Measurements from ENCODE around the gene WSB1.
A peak's percentile ranks its signal among the peaks of the same experiment; 100 is the strongest.

WSB1 gene

DNA sequence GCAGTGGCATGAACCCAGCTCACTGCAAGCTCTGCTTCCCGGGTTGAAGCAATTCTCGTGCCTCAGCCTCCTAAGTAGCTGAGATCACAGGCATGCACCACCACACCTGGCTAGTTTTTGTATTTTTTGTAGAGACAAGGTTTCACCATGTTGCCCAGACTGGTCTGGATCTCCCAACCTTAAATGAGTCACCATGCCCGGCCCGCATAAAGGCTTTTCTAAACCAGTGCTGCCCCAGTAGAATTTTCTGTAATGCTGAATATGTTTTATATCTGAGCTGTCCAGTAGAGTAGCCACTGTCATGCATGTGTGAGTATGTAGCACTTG, 36.9 kb upstream of the WSB1 start:
- Histone ChIP-seq H3K27ac (ENCODE audit: low read depth in 2 of 2, low read length in 2 of 2) (peak overlapping the region; percentile 3 to 22), H3K4me1 (ENCODE audit: control insufficient read depth in 2 of 2, insufficient read depth in 2 of 2, low read length in 2 of 2) (peaks cover 3 to 8% of the 10 kb centered on the region in 2 donors), H3K4me3 (ENCODE audit: low read length in 2 of 2) (no peak overlapping the region), H3K9ac (ENCODE audit: low read depth in 1 of 2, low read length in 2 of 2) (no peak overlapping the region), H3K9me3 (ENCODE audit: control insufficient read depth in 2 of 2, low read length in 2 of 2) (no peaks in the 10 kb centered on the region), H3K27me3 (ENCODE audit: control insufficient read depth in 2 of 2, insufficient read depth in 2 of 2, low read length in 2 of 2) (no peaks in the 10 kb centered on the region), H3K36me3 (ENCODE audit: control insufficient read depth in 2 of 2, insufficient read depth in 2 of 2, low read length in 2 of 2) (no peaks in the 10 kb centered on the region)

GRCh38 chr17:27259356-27259755, 34.6 kb upstream of the WSB1 start:
- Histone ChIP-seq H3K27ac (ENCODE audit: low read depth in 2 of 2, low read length in 2 of 2) (no peak overlapping the region), H3K9me3 (ENCODE audit: control insufficient read depth in 2 of 2, low read length in 2 of 2) (no peaks in the 10 kb centered on the region), H3K36me3 (ENCODE audit: control insufficient read depth in 2 of 2, insufficient read depth in 2 of 2, low read length in 2 of 2) (no peaks in the 10 kb centered on the region), H3K4me1 (ENCODE audit: control insufficient read depth in 2 of 2, insufficient read depth in 2 of 2, low read length in 2 of 2) (peaks cover 3 to 8% of the 10 kb centered on the region in 2 donors), H3K27me3 (ENCODE audit: control insufficient read depth in 2 of 2, insufficient read depth in 2 of 2, low read length in 2 of 2) (no peaks in the 10 kb centered on the region), H3K9ac (ENCODE audit: low read depth in 1 of 2, low read length in 2 of 2) (no peak overlapping the region), H3K4me3 (ENCODE audit: low read length in 2 of 2) (no peak overlapping the region)

- H3K4me3 ChIP-seq (ENCODE audit: low read length in 2 of 2), result no peak overlapping the region
Observed at GRCh38 chr17:27263386-27263785, 30.5 kb upstream of the WSB1 start.

DNA sequence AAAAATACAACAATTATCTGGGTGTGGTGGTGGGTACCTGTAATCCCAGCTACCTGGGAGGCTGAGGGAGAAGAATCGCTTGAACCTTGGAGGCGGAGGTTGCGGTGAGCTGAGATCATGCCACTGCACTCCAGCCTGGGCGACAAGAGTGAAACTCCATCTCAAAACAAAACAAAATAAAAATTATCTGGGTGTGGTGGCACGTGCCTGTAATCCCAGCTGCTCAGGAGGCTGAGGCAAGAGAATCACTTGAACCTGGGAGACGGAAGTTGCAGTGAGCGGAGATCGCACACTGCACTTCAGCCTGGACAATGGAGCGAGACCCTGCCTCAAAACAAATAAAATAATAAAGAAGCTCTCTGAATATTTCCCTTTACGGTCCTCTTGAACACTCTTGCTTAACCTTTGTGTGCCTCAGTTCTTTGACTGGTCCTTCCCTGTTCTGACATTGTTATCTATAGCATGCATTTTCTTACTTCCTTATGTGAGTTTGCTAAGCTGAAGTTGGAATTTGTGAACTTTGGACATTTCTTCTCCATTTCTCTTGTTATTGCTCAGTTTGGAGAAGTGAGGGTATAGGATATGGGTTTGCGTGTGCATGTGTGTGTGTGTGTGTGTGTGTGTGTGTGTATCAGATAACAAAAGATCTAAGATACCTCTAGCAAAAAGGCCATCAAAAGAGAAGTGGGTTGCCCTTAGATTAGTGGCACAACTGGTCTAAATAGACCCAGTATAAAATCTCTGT, 29.7 kb upstream of the WSB1 start:
- Histone ChIP-seq H3K4me3 (ENCODE audit: low read length in 2 of 2) (no peak overlapping the region), H3K36me3 (ENCODE audit: control insufficient read depth in 2 of 2, insufficient read depth in 2 of 2, low read length in 2 of 2) (no peaks in the 10 kb centered on the region), H3K27ac (ENCODE audit: low read depth in 2 of 2, low read length in 2 of 2) (peak overlapping the region; percentile 29 to 41), H3K4me1 (ENCODE audit: control insufficient read depth in 2 of 2, insufficient read depth in 2 of 2, low read length in 2 of 2) (peaks cover 3 to 8% of the 10 kb centered on the region in 2 donors), H3K9ac (ENCODE audit: low read depth in 1 of 2, low read length in 2 of 2) (no peak overlapping the region), H3K9me3 (ENCODE audit: control insufficient read depth in 2 of 2, low read length in 2 of 2) (no peaks in the 10 kb centered on the region), H3K27me3 (ENCODE audit: control insufficient read depth in 2 of 2, insufficient read depth in 2 of 2, low read length in 2 of 2) (no peaks in the 10 kb centered on the region)

More at GRCh38 chr17:27263386-27263785, 30.5 kb upstream of the WSB1 start:
- Histone ChIP-seq H3K27ac (ENCODE audit: low read depth in 2 of 2, low read length in 2 of 2) (no peak overlapping the region), H3K36me3 (ENCODE audit: control insufficient read depth in 2 of 2, insufficient read depth in 2 of 2, low read length in 2 of 2) (no peaks in the 10 kb centered on the region), H3K4me1 (ENCODE audit: control insufficient read depth in 2 of 2, insufficient read depth in 2 of 2, low read length in 2 of 2) (peaks cover 3 to 8% of the 10 kb centered on the region in 2 donors), H3K9me3 (ENCODE audit: control insufficient read depth in 2 of 2, low read length in 2 of 2) (no peaks in the 10 kb centered on the region), H3K9ac (ENCODE audit: low read depth in 1 of 2, low read length in 2 of 2) (no peak overlapping the region), H3K27me3 (ENCODE audit: control insufficient read depth in 2 of 2, insufficient read depth in 2 of 2, low read length in 2 of 2) (no peaks in the 10 kb centered on the region)

DNA sequence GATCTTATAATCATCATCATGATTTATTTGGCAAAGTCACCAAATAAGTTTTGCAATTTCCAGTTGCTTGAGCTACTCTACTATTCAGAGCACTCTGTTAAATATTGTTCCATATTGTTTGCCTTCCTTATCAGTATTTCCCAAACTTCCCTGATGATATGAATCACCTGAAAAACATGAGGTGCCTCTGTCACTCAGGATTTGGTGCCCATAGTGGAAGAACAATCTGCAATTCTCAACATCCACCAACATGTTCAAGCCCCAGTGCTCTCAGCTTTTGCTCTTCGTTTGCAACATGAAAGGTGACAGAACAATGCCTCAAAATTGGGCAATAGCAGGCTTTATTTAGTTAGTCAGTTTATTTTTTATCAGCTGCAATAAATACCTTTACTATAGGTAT, 28.6 kb upstream of the WSB1 start:
- Histone ChIP-seq H3K27me3 (ENCODE audit: control insufficient read depth in 2 of 2, insufficient read depth in 2 of 2, low read length in 2 of 2) (no peaks in the 10 kb centered on the region), H3K4me1 (ENCODE audit: control insufficient read depth in 2 of 2, insufficient read depth in 2 of 2, low read length in 2 of 2) (peaks cover 3 to 8% of the 10 kb centered on the region in 2 donors), H3K9me3 (ENCODE audit: control insufficient read depth in 2 of 2, low read length in 2 of 2) (no peaks in the 10 kb centered on the region), H3K4me3 (ENCODE audit: low read length in 2 of 2) (no peak overlapping the region), H3K9ac (ENCODE audit: low read depth in 1 of 2, low read length in 2 of 2) (no peak overlapping the region), H3K27ac (ENCODE audit: low read depth in 2 of 2, low read length in 2 of 2) (no peak overlapping the region), H3K36me3 (ENCODE audit: control insufficient read depth in 2 of 2, insufficient read depth in 2 of 2, low read length in 2 of 2) (no peaks in the 10 kb centered on the region)

DNA sequence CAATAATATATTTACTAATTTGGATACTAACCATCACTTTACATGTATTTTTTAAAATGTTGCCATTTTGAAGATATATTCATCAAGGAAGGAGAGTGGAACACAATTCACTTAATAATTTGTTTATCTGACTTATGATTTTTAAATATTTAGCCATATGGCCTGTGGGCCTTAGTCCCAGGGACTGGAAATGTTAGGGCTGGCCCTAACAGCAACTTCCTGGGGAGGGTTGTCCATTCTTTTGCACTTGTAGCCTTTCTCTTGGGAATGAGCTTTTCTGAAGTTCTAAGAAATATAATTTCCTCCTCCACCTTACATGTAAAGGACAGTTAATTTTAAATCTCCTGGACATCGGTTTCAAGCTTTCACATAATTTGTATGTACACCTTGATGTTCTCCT, 27.7 kb upstream of the WSB1 start:
- Histone ChIP-seq H3K27me3 (ENCODE audit: control insufficient read depth in 2 of 2, insufficient read depth in 2 of 2, low read length in 2 of 2) (no peaks in the 10 kb centered on the region), H3K4me3 (ENCODE audit: low read length in 2 of 2) (no peak overlapping the region), H3K9me3 (ENCODE audit: control insufficient read depth in 2 of 2, low read length in 2 of 2) (no peaks in the 10 kb centered on the region), H3K4me1 (ENCODE audit: control insufficient read depth in 2 of 2, insufficient read depth in 2 of 2, low read length in 2 of 2) (peaks cover 3 to 8% of the 10 kb centered on the region in 2 donors), H3K27ac (ENCODE audit: low read depth in 2 of 2, low read length in 2 of 2) (no peak overlapping the region), H3K9ac (ENCODE audit: low read depth in 1 of 2, low read length in 2 of 2) (no peak overlapping the region), H3K36me3 (ENCODE audit: control insufficient read depth in 2 of 2, insufficient read depth in 2 of 2, low read length in 2 of 2) (no peaks in the 10 kb centered on the region)

- Histone ChIP-seq H3K4me1 (ENCODE audit: control insufficient read depth in 2 of 2, insufficient read depth in 2 of 2, low read length in 2 of 2) (peaks cover 3 to 8% of the 10 kb centered on the region in 2 donors), H3K27ac (ENCODE audit: low read depth in 2 of 2, low read length in 2 of 2) (no peak overlapping the region)
Observed at GRCh38 chr17:27268394-27269085, 25.4 kb upstream of the WSB1 start.

DNA sequence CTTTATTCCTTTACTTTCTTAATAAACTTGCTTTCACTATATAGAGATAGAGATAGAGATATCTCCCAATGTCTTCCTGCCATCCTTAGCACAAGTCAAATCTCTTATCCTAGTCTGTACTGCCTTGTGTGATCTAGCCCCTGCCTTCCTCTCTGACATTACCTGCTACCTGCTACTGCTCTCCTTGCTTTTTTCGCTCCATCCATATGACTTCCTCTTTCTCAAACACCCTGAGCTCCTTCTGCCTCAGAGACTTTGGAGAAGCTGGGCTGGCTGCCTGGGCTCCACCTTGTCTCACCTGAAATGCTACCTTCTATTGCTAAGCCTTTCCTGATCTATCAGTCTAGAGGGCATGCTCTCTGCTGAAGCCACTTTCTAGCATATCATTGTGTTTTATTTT, 24.7 kb upstream of the WSB1 start:
- Histone ChIP-seq H3K9ac (ENCODE audit: low read depth in 1 of 2, low read length in 2 of 2) (no peak overlapping the region), H3K4me3 (ENCODE audit: low read length in 2 of 2) (no peak overlapping the region), H3K9me3 (ENCODE audit: control insufficient read depth in 2 of 2, low read length in 2 of 2) (no peaks in the 10 kb centered on the region), H3K4me1 (ENCODE audit: control insufficient read depth in 2 of 2, insufficient read depth in 2 of 2, low read length in 2 of 2) (peaks cover 3 to 8% of the 10 kb centered on the region in 2 donors), H3K27ac (ENCODE audit: low read depth in 2 of 2, low read length in 2 of 2) (no peak overlapping the region), H3K36me3 (ENCODE audit: control insufficient read depth in 2 of 2, insufficient read depth in 2 of 2, low read length in 2 of 2) (no peaks in the 10 kb centered on the region), H3K27me3 (ENCODE audit: control insufficient read depth in 2 of 2, insufficient read depth in 2 of 2, low read length in 2 of 2) (no peaks in the 10 kb centered on the region)

More at GRCh38 chr17:27268394-27269085, 25.4 kb upstream of the WSB1 start:
- H3K36me3 ChIP-seq (ENCODE audit: control insufficient read depth in 2 of 2, insufficient read depth in 2 of 2, low read length in 2 of 2), result no peaks in the 10 kb centered on the region
- no peaks in the 10 kb centered on the region for H3K9me3 ChIP-seq (ENCODE audit: control insufficient read depth in 2 of 2, low read length in 2 of 2)
- no peak overlapping the region for H3K9ac ChIP-seq (ENCODE audit: low read depth in 1 of 2, low read length in 2 of 2)
- H3K27me3 ChIP-seq (ENCODE audit: control insufficient read depth in 2 of 2, insufficient read depth in 2 of 2, low read length in 2 of 2), result no peaks in the 10 kb centered on the region
- H3K4me3 ChIP-seq (ENCODE audit: low read length in 2 of 2), result no peak overlapping the region

DNA sequence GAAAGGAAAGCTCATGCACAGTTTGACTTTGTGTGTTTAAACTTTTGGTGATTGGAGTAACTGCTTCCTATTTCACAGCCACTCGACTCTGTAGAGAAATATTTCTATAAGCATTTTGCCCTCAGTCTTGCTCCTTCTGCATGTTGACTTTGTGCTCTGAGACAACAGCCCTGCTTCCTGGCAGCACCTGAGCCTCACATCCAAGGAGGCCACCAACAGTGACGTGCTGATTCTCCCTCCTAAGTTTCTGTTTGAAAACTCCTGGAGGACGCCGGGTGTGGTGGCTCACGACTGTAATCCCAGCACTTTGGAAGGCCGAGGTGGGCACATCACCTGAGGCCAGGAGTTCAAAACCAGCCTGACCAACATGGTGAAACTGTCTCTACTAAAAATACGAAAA, 23.9 kb upstream of the WSB1 start:
- no peak overlapping the region for H3K27ac ChIP-seq (ENCODE audit: low read depth in 2 of 2, low read length in 2 of 2)
- no peaks in the 10 kb centered on the region for H3K9me3 ChIP-seq (ENCODE audit: control insufficient read depth in 2 of 2, low read length in 2 of 2)
- H3K9ac ChIP-seq (ENCODE audit: low read depth in 1 of 2, low read length in 2 of 2), result no peak overlapping the region

GRCh38 chr17:27276653-27277156, 17.2 kb upstream of the WSB1 start:
- Histone ChIP-seq H3K9ac (ENCODE audit: low read depth in 1 of 2, low read length in 2 of 2) (no peak overlapping the region), H3K4me3 (ENCODE audit: low read length in 2 of 2) (no peak overlapping the region), H3K36me3 (ENCODE audit: control insufficient read depth in 2 of 2, insufficient read depth in 2 of 2, low read length in 2 of 2) (no peaks in the 10 kb centered on the region), H3K4me1 (ENCODE audit: control insufficient read depth in 2 of 2, insufficient read depth in 2 of 2, low read length in 2 of 2) (no peaks in the 10 kb centered on the region), H3K27me3 (ENCODE audit: control insufficient read depth in 2 of 2, insufficient read depth in 2 of 2, low read length in 2 of 2) (no peaks in the 10 kb centered on the region), H3K9me3 (ENCODE audit: control insufficient read depth in 2 of 2, low read length in 2 of 2) (no peaks in the 10 kb centered on the region), H3K27ac (ENCODE audit: low read depth in 2 of 2, low read length in 2 of 2) (no peak overlapping the region)

More for the DNA sequence above, 23.9 kb upstream of the WSB1 start:
- no peaks in the 10 kb centered on the region for H3K27me3 ChIP-seq (ENCODE audit: control insufficient read depth in 2 of 2, insufficient read depth in 2 of 2, low read length in 2 of 2)
- peaks cover 0 to 5% of the 10 kb centered on the region in 2 donors for H3K4me1 ChIP-seq (ENCODE audit: control insufficient read depth in 2 of 2, insufficient read depth in 2 of 2, low read length in 2 of 2)
- H3K4me3 ChIP-seq (ENCODE audit: low read length in 2 of 2), result no peak overlapping the region
- no peaks in the 10 kb centered on the region for H3K36me3 ChIP-seq (ENCODE audit: control insufficient read depth in 2 of 2, insufficient read depth in 2 of 2, low read length in 2 of 2)

Data from mucosa of rectum (tissue), 2 donors.